Endometrial microvascular endothelial cells (primary cell): ENCODE results near the gene POMZP3. TPM values are rescaled to one million over a fixed set of nuclear protein-coding genes. Genes with fewer than 3 reads are reported as not detected.
"Not testable (repeated sequence)": the region's sequence is repeated elsewhere in the genome, so short reads cannot be mapped to it uniquely, and the experiment has no call there.

ENCODE experiments used
- in situ Hi-C: cut with HindIII; loops from 2 replicates; pipeline ENCODE4 v1.10.0; 2017; ENCODE audit warnings: low sequenced_read_pairs, low pct_unique_long_range_greater_than_20kb; ENCODE audit errors: inconsistent ontology term
- total RNA-seq: library from RNA; depleted of rRNA; stranded (reverse); fragments of >200 nt; gene quantifications from one replicate; pipeline ENCODE4 v1.2.3, GENCODE V29; 2015; ENCODE audit errors: inconsistent ontology term

Gene POMZP3
- total RNA-seq, 1 donor from 2014 or later = 4.2 TPM

GRCh38 chr7:76591602-76592304, 35.3 kb downstream of the POMZP3 start:
- in situ Hi-C loops = not testable (repeated sequence)

GRCh38 chr7:76591033-76591432, 36.0 kb downstream of the POMZP3 start:
- in situ Hi-C loops = not testable (repeated sequence)

GRCh38 chr7:76588586-76588985, 38.5 kb downstream of the POMZP3 start:
- in situ Hi-C loops = not testable (repeated sequence)

GRCh38 chr7:76586585-76587315, 40.3 kb downstream of the POMZP3 start:
- in situ Hi-C loops = not testable (repeated sequence)

- in situ Hi-C loops = not testable (repeated sequence)
These were observed 43.3 kb downstream of the POMZP3 start for GRCh38 chr7:76583636-76584281.

- in situ Hi-C loops = not testable (repeated sequence)
These were observed 44.0 kb downstream of the POMZP3 start for GRCh38 chr7:76582848-76583631.

- in situ Hi-C loops = not testable (repeated sequence)
These were observed 51.0 kb downstream of the POMZP3 start for GRCh38 chr7:76575919-76576655.

GRCh38 chr7:76575431-76575830, 51.6 kb downstream of the POMZP3 start:
- in situ Hi-C loops = not testable (repeated sequence)

GRCh38 chr7:76572296-76572695, 54.8 kb downstream of the POMZP3 start:
- in situ Hi-C loops = not testable (repeated sequence)

GRCh38 chr7:76570324-76570775, 56.7 kb downstream of the POMZP3 start:
- in situ Hi-C loops = not testable (repeated sequence)

- in situ Hi-C loops = not testable (repeated sequence)
These were observed 58.3 kb downstream of the POMZP3 start for GRCh38 chr7:76568742-76569141.

GRCh38 chr7:76567753-76568152, 59.3 kb downstream of the POMZP3 start:
- in situ Hi-C loops = not testable (repeated sequence)

GRCh38 chr7:76567311-76567710, 59.8 kb downstream of the POMZP3 start:
- in situ Hi-C loops = not testable (repeated sequence)

- in situ Hi-C loops = not testable (repeated sequence)
These were observed 62.1 kb downstream of the POMZP3 start for GRCh38 chr7:76565001-76565400.

- in situ Hi-C loops = not testable (repeated sequence)
These were observed 65.7 kb downstream of the POMZP3 start for GRCh38 chr7:76561342-76561741.

- in situ Hi-C loops = not testable (repeated sequence)
These were observed 66.9 kb downstream of the POMZP3 start for GRCh38 chr7:76560157-76560556.
